CD4-positive, alpha-beta T cell treated with Interferon gamma for 1 hour (primary cell): ENCODE results near the gene SLC8A3.

Experiments
- DNase-seq: peaks from one replicate; pipeline ENCODE4 v3.0.0-alpha.2; 2020

Gene SLC8A3

GRCh38 chr14:70171726-70172125 is 17.0 kb downstream of the SLC8A3 start:
- no peak for DNase-seq

- no peak for DNase-seq
Measured at GRCh38 chr14:70170976-70171375, 17.8 kb downstream of the SLC8A3 start.

- no peak for DNase-seq
Measured at GRCh38 chr14:70168406-70168805, 20.3 kb downstream of the SLC8A3 start.

GRCh38 chr14:70166530-70167203 is 22.1 kb downstream of the SLC8A3 start:
- no peak for DNase-seq

GRCh38 chr14:70162358-70162757 is 26.4 kb downstream of the SLC8A3 start:
- DNase-seq, result no peak

- no peak for DNase-seq
Measured at GRCh38 chr14:70156592-70156991, 32.2 kb downstream of the SLC8A3 start.

- no peak for DNase-seq
Measured at GRCh38 chr14:70152704-70153103, 36.0 kb downstream of the SLC8A3 start.

GRCh38 chr14:70152081-70152480 is 36.7 kb downstream of the SLC8A3 start:
- DNase-seq, result no peak

GRCh38 chr14:70149596-70150165 is 39.1 kb downstream of the SLC8A3 start:
- no peak for DNase-seq

- DNase-seq, result no peak
Measured at GRCh38 chr14:70148911-70149595, 39.7 kb downstream of the SLC8A3 start.

GRCh38 chr14:70148351-70148750 is 40.4 kb downstream of the SLC8A3 start:
- no peak for DNase-seq

GRCh38 chr14:70144046-70144445 is 44.7 kb downstream of the SLC8A3 start:
- no peak for DNase-seq

- no peak for DNase-seq
Measured at GRCh38 chr14:70143306-70143705, 45.4 kb downstream of the SLC8A3 start.

GRCh38 chr14:70140614-70141013 is 48.1 kb downstream of the SLC8A3 start:
- DNase-seq, result no peak

GRCh38 chr14:70139384-70139783 is 49.4 kb downstream of the SLC8A3 start:
- DNase-seq, result no peak

- no peak for DNase-seq
Measured at GRCh38 chr14:70137788-70138187, 51.0 kb downstream of the SLC8A3 start.

GRCh38 chr14:70133461-70133860 is 55.3 kb downstream of the SLC8A3 start:
- DNase-seq, result no peak

- DNase-seq, result no peak
Measured at GRCh38 chr14:70130482-70130881, 58.3 kb downstream of the SLC8A3 start.

- DNase-seq, result no peak
Measured at GRCh38 chr14:70127186-70127585, 61.6 kb downstream of the SLC8A3 start.

GRCh38 chr14:70123796-70124195 is 65.0 kb downstream of the SLC8A3 start:
- DNase-seq, result no peak

- DNase-seq, result no peak
Measured at GRCh38 chr14:70121521-70121920, 67.2 kb downstream of the SLC8A3 start.

GRCh38 chr14:70118064-70118463 is 70.7 kb downstream of the SLC8A3 start:
- no peak for DNase-seq

- DNase-seq, result no peak
Measured at GRCh38 chr14:70116278-70116677, 72.5 kb downstream of the SLC8A3 start.

GRCh38 chr14:70114621-70115156 is 74.1 kb downstream of the SLC8A3 start:
- no peak for DNase-seq
